Stimulated activated CD4-positive, alpha-beta T cell treated with anti-CD3 and anti-CD28 coated beads, Interleukin-15, amount 100 ng/mL, for 48 hours (primary cell): ENCODE results near the gene AGPAT4.
"Not testable (repeated sequence)": the region's sequence is repeated elsewhere in the genome, so short reads cannot be mapped to it uniquely, and the experiment has no call there.

ENCODE experiments used
- DNase-seq, 2 donors: peaks; one replicate each; pipeline ENCODE4 v3.0.0-alpha.2; 2020; ENCODE audit warnings: low read depth in 2 of 2

Gene AGPAT4

GRCh38 chr6:161200610-161201370 lies 73.1 kb downstream of the AGPAT4 start:
- DNase-seq, result no peak

GRCh38 chr6:161199850-161200249 lies 74.0 kb downstream of the AGPAT4 start:
- DNase-seq, result no peak

DNA sequence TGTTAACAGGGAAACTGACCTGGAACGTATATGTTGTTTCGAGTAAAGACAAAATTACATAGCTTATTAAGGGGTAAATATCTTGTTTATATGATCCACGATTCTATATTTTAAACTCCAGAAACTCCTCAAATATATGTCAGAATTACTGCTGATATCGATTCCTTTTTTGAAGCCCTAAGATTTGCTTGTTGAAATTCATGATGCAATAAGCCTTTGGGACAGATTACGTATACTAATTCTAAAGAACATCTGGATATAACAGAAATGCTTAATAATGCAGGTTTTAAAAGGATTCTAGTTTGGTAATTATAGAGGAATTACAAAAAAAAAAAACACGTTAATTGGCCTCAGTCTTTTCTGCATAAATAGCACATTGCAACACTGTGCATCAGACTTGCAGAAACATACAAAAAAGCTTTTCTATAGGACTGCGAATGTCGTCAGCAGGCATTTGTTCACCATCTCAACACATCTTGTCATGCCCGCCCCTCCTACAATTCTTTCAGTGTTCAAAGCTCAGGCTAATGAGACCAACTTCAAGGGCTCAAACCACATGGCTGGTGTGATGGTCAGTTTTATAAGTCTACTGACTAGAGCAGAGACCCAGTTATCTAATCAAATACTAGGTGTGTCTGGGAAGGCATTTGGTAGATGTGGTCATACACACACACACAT lies 74.9 kb downstream of the AGPAT4 start:
- DNase-seq, result no peak

DNA sequence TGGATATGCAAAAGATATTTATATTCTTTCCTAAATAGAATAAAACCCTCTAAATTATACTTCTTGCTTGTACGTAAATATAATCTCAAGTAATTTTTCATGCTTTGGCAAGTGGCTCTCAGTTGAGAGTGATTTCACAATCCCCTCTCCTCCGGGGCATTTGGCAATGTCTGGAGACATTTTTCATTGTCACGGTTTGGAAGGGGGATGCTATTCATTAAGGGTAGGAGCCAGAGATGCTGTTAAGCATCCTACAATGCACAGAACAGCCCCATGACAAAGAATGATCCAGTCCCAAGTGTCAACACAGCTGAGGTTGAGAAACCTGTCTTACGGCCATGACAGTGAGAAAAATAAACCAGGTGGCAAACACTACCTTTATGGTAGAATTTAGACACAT lies 75.7 kb downstream of the AGPAT4 start:
- DNase-seq, result no peak

DNA sequence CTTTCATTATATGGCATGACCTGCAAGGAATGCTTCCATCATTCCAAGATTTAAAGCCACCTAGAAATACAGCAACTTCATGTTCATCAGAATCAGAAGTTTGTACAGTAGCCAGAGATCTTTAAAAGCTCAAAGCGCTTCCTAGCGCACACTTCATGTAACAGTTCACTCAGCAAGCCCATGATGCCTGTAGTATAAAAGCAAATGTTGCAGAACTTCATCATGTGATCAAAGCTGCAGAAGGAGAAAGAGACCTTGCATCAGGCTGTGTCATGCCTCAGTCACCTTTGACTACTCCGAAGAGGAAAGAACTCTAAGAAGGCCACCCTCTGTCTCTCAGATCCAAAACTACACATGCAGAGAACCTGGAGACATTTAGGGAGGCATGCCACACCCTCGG lies 78.5 kb downstream of the AGPAT4 start:
- DNase-seq, result no peak

DNA sequence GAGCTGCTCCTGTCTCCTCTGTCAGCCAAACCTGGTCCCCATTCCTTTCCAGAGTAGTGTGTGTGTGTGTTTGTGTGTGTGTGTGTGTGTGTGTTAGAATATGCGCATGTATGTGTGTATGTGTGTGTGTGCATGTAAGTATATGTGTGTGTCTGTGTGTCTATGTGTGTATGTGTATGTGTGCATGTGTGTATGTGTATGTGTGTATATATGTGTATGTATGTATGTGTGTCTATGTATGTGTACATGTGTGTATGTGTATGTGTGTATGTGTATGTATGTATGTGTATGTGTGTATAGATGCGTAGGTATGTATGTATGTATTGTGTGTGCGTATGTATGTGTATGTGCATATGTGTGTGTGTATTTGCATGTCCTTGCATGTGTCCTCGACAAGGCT lies 79.5 kb downstream of the AGPAT4 start:
- DNase-seq, result no peak

DNA sequence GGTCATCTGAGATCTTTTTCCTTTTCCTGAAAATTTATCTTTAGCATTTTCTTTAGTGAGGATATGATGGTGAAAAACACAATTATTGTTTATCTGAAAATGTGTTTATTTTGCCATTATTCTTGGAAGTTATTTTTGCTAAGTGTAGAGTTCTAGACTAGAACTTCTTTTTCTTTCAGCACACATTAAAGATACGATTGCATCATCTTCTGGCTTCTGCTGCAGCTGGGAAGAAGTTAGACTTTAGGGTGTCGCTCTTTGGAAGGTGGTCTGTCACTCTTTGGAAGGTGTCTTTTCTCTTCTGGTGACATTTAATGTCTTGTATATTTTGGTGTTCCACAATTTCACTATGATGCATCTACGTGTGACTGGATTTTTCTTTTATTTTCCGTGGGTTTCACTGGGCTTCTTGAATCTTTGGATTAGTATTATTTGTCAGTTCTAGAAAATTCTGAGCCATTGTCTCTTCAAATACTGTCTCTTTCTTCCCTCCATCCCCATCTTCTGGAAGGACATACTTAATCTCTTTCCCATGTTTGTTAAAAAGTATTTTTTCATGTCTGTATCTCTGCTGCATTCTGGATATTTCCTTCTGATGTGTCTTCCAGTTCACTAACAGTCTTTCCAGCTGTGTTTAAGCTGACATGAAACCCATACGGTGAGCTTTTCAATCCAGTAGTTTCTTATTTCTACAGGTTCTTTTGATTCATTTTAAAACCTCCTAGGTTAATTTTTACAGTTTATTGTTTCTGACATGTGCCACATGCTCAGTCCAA lies 81.0 kb downstream of the AGPAT4 start:
- no peak for DNase-seq

DNA sequence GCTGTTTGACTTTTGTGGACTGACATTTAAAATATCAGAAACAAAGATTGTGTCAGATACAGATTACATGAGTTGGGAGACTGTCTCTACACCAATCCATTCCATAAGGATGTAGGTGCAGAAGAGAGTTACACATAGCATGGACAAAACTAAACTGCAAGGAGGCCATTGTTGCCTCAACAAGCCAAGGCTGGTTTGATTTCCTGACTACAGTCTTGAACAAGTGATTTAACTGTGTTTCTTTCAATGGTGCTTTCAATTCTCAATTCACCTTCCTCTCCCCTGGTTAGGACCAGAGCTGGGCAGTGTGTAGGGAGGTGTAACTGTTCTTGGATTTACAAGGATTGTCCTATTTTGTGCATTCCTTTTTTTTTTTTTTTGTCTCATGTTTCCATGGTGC lies 82.2 kb downstream of the AGPAT4 start:
- DNase-seq, result no peak

DNA sequence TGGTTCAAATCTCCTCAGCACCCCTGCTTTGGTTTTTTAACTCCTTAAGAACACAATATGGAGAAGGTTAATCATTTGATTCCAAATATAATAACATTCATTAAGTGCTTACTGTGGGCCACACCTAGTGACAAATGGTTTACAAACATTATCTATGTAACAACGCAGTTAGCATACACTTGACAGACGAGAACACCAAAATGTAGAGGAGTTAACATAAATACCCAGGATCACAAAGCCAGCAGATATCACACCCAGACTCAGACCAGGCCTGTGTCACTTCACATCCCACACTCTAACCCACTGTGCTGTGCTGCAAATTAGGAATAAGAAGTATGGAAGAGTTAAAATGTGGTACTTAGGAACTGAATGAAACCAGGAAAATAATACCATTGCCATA lies 82.9 kb downstream of the AGPAT4 start:
- no peak for DNase-seq

DNA sequence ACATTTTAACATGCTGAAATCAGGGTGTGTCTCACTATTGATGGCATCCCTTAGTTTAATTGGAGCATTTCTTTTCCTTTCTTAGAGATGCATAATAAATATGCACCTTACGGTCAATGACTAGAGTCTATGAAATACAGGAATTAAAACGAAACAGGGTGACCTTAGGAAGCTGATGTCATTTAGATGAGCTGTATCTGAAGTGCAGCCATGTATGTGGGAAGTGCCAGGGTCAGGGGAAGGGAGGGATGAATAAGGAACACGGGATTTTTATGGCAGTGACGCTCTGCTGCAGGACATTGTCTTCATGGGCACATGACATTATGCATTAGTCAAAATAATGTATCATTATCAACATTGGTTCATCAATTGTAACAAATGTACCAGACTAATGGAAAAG lies 84.0 kb downstream of the AGPAT4 start:
- DNase-seq, result no peak

DNA sequence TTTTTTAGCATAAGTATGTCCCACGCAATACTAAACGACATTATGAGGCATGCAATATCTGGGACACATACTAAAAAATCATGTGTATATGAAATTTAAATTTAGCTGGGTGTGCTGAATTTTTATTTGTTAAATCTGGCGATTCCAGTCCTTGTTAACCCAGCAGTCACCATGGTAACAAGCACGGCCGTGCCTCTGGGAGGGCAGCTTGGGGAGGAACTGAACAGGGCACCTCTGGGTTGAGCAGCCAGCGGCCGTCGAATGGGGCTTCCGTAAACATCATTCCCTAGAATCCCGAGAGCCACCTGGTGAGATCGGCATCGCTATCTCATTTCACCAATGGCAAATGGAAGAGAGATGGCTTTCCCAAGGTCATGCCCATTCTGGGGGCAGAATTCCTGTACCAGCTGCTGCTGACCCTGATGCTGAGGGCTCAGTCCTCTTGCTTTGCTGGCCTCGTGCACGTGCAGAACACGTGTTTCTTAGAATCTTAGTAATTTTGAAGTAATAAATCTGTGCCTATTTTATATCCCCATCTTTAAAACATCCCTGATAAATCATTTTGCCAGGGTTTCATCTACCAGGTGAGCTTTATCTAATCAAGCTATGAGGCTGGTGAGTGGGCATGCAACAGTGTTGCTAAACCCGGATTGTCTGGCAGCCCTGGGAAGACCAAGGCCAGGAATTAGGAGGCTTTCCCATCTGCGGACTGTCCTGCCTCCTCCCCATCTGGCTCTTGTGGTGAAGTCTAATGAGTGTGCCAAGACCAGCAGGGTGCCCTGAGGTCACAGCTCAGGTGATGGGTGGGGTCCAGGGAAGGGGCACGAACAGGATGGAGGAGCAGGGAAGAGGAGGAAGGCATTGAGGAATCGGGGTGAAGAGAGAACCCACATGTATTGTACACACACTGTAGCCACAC lies 85.1 kb downstream of the AGPAT4 start:
- no peak for DNase-seq

- no peak for DNase-seq
Observed at GRCh38 chr6:161186173-161186769, 87.6 kb downstream of the AGPAT4 start.

DNA sequence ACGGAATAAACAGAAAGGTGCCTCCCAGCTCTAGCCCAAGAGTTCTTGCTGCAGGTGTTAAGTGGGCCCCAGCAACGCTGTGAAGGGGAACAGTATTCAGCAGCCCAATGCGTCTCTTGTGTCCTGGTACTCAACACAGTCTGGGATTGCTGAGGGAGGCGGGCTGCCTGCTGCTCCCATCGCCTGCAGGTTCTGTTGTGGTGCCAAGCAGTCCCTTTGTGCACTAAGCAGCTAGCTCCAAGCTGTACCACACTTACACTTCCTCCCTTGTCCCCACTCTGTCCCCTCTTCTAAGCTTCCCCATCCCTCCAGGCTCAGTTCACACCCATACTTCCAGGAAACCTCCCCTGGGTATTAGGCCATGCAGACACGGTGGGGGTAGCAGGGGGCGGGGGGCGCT lies 92.7 kb downstream of the AGPAT4 start:
- no peak for DNase-seq

- not testable (repeated sequence) for DNase-seq
Observed at GRCh38 chr6:161178155-161178554, 95.7 kb downstream of the AGPAT4 start.

GRCh38 chr6:161176428-161176827 lies 97.4 kb downstream of the AGPAT4 start:
- not testable (repeated sequence) for DNase-seq

DNA sequence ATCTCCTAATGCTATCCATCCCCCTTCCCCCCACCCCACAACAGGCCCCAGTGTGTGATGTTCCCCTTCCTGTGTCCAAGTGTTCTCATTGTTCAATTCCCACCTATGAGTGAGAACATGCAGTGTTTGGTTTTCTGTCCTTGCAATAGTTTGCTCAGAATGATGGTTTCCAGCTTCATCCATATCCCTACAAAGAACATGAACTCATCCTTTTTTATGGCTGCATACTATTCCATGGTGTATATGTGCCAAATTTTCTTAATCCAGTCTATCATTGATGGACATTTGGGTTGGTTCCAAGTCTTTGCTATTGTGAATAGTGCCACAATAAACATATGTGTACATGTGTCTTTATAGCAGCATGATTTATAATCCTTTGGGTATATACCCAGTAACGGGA lies 101.1 kb downstream of the AGPAT4 start:
- DNase-seq, result not testable (repeated sequence)

GRCh38 chr6:161171207-161171606 lies 102.7 kb downstream of the AGPAT4 start:
- DNase-seq, result no peak

GRCh38 chr6:161169696-161170095 lies 104.2 kb downstream of the AGPAT4 start:
- DNase-seq, result no peak

DNA sequence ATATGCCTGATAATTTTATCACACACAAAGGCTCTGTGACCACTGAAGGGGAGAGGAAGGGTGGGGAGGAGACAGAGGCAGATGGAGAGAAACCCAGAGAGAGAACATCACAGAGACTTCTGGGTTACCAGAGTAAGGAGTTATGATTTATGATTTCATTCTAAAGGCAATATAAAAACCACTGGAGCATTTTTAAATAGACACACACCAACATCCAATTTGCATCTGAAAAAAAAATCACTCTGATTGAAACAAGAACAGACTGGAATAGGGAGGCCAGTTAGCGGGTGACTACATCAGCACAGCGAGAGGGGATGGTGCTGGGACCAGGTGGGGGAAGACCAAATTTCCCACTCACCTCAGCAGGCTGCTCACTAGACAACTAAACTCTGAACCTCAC lies 104.8 kb downstream of the AGPAT4 start:
- no peak for DNase-seq

GRCh38 chr6:161168281-161168891 lies 105.5 kb downstream of the AGPAT4 start:
- no peak for DNase-seq

DNA sequence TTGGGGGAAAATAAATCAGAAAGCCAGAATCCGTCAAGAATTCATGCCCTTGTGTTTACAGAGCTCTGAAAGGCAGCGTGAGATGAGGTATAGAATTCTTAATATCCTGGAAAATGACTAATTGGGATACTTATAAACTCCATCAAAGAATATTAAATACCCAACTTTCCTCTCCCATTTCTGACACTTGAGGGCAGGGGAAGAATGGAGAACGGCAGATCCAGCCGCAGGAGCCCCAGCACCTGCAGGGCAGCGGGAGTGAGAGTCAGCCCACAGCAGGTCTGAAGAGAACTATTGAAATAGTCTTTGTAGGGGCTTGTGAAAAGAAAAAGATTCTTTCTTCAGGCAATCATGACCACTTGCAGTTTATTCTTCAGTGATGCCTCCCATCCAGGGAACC lies 107.2 kb downstream of the AGPAT4 start:
- no peak for DNase-seq
